HEK293T (cell line): ENCODE measurements around the gene PABPC1L.
"Not testable (repeated sequence)": the region's sequence is repeated elsewhere in the genome, so short reads cannot be mapped to it uniquely, and the experiment has no call there.

Experiments used
- CTCF ChIA-PET: fragments of 350-600 bp; formaldehyde crosslinking; extraction: SDS; loops from one replicate; lab custom pipeline; 2021; ENCODE audit warnings: antibody characterized with exemption, inconsistent platforms; lab: Yijun Ruan, JAX
- POLR2A ChIA-PET: fragments of 350-600 bp; formaldehyde crosslinking; extraction: SDS; loops from one replicate; lab custom pipeline; 2020; ENCODE audit warnings: antibody characterized with exemption, inconsistent platforms; lab: Yijun Ruan, JAX
- DNase-seq: peaks from one replicate; pipeline ENCODE4 v3.0.0; 2012; ENCODE audit warnings: mixed read lengths; ENCODE audit errors: extremely low spot score
- ARNT ChIP-seq: fragments of 450-650 bp; IDR thresholded peaks from 2 replicates; pipeline ENCODE4 v1.6.1; 2017; ENCODE audit warnings: mild to moderate bottlenecking
- BHLHE40 ChIP-seq: fragments of 450-650 bp; IDR thresholded peaks from 2 replicates; pipeline ENCODE4 v1.6.1; 2016; ENCODE audit warnings: mild to moderate bottlenecking, moderate library complexity, borderline replicate concordance
- CTBP1 ChIP-seq: fragments of 450-650 bp; IDR thresholded peaks from 2 replicates; pipeline ENCODE4 v1.6.1; 2016; ENCODE audit warnings: borderline replicate concordance
- ELF4 ChIP-seq: fragments of 450-650 bp; IDR thresholded peaks from 2 replicates; pipeline ENCODE4 v1.6.1; 2017; ENCODE audit warnings: antibody characterized with exemption
- FOXA1 ChIP-seq: fragments of 450-650 bp; IDR thresholded peaks from 2 replicates; pipeline ENCODE4 v1.6.1; 2016; ENCODE audit warnings: mild to moderate bottlenecking
- FOXK2 ChIP-seq: fragments of 450-650 bp; IDR thresholded peaks from 2 replicates; pipeline ENCODE4 v1.6.1; 2016; ENCODE audit warnings: mild to moderate bottlenecking
- FOXM1 ChIP-seq: fragments of 450-650 bp; IDR thresholded peaks from 2 replicates; pipeline ENCODE4 v1.6.1; 2017; ENCODE audit warnings: mild to moderate bottlenecking, borderline replicate concordance
- HDGF ChIP-seq: fragments of 450-650 bp; IDR thresholded peaks from 2 replicates; pipeline ENCODE4 v1.6.1; 2017; ENCODE audit warnings: antibody characterized with exemption, borderline replicate concordance
- L3MBTL2 ChIP-seq: fragments of 450-650 bp; conservative IDR thresholded peaks from 2 replicates; pipeline ENCODE4 v1.6.1; 2016; ENCODE audit warnings: mild to moderate bottlenecking
- LEF1 ChIP-seq: fragments of 450-650 bp; IDR thresholded peaks from 2 replicates; pipeline ENCODE4 v1.6.1; 2017; ENCODE audit warnings: mild to moderate bottlenecking, borderline replicate concordance
- NFRKB ChIP-seq: fragments of 450-650 bp; IDR thresholded peaks from 2 replicates; pipeline ENCODE4 v1.6.1; 2016; ENCODE audit warnings: mild to moderate bottlenecking, moderate library complexity
- PKNOX1 ChIP-seq: fragments of 450-650 bp; IDR thresholded peaks from 2 replicates; pipeline ENCODE4 v1.6.1; 2016
- SP1 ChIP-seq: fragments of 450-650 bp; IDR thresholded peaks from 2 replicates; pipeline ENCODE4 v1.6.1; 2017
- SUZ12 ChIP-seq: fragments of 450-650 bp; IDR thresholded peaks from 2 replicates; pipeline ENCODE4 v1.6.1; 2016; ENCODE audit warnings: mild to moderate bottlenecking
- TARDBP ChIP-seq: fragments of 450-650 bp; IDR thresholded peaks from 2 replicates; pipeline ENCODE4 v1.6.1; 2016
- ZNF384 ChIP-seq: fragments of 450-650 bp; IDR thresholded peaks from 2 replicates; pipeline ENCODE4 v1.6.1; 2016

The PABPC1L gene

GRCh38 chr20:44869471-44869870 lies 40.4 kb upstream of the PABPC1L start:
- ChIA-PET CTCF (interaction anchor here (0.8 to 1.4 kb wide), 2 partner anchors 72 to 588 kb away, joined by 4 read pairs; no protein-coding TSS in a partner anchor), POLR2A (no interaction called here)
- no peak for DNase-seq
- TF ChIP-seq CTBP1 = no peak
- no peak for TF ChIP-seq SP1
- no peak for TF ChIP-seq ELF4
- no peak for TF ChIP-seq HDGF
- TF ChIP-seq BHLHE40 = no peak
- no peak for TF ChIP-seq NFRKB
- no peak for TF ChIP-seq LEF1

GRCh38 chr20:44882360-44882759 lies 27.5 kb upstream of the PABPC1L start:
- CTCF ChIA-PET, POLR2A ChIA-PET, DNase-seq: not testable (repeated sequence)

- ChIA-PET POLR2A (no interaction called here), CTCF (no interaction called here)
Observed at GRCh38 chr20:44883214-44883902, 26.5 kb upstream of the PABPC1L start.

GRCh38 chr20:44884907-44885391 lies 24.9 kb upstream of the PABPC1L start:
- TF ChIP-seq NFRKB (no peak), SUZ12 (no peak), ZNF384 (no peak), CTBP1 (no peak)
- no peak for DNase-seq
- CTCF ChIA-PET = no interaction called here
- POLR2A ChIA-PET = interaction anchor here (0.6 to 1.7 kb wide), 10 partner anchors 10 to 1479 kb away, joined by 3 to 11 read pairs (median 3); partner anchors contain the start of gene PABPC1L

More at GRCh38 chr20:44883214-44883902, 26.5 kb upstream of the PABPC1L start:
- TF ChIP-seq FOXA1 (no peak), PKNOX1 (no peak), ZNF384 (no peak), L3MBTL2 (no peak), SUZ12 (no peak)
- DNase-seq = no peak

- TF ChIP-seq FOXA1 (no peak), ELF4 (peak; percentile 83), PKNOX1 (no peak), TARDBP (no peak), LEF1 (no peak), CTBP1 (no peak), FOXM1 (peak; percentile 25; the same call in 1 of the 2 replicates), SUZ12 (no peak), FOXK2 (no peak), SP1 (no peak), ARNT (no peak)
- ChIA-PET POLR2A (interaction anchor here (0.6 to 1.7 kb wide), 10 partner anchors 11 to 1478 kb away, joined by 3 to 11 read pairs (median 3); partner anchors contain the start of gene PABPC1L), CTCF (no interaction called here)
- DNase-seq = peak; percentile 97
Observed at GRCh38 chr20:44885392-44886265, 24.2 kb upstream of the PABPC1L start, which contains the start of gene YWHAB. TSS of gene YWHAB (plus strand) at chr20:44885705. CDS start at chr20:44901534, 15,829 bp downstream.

- ChIA-PET CTCF (no interaction called here), POLR2A (no interaction called here)
- no peak for TF ChIP-seq NFRKB
- no peak for TF ChIP-seq HDGF
- no peak for TF ChIP-seq SP1
- TF ChIP-seq LEF1 = no peak
- TF ChIP-seq ZNF384 = no peak
- no peak for TF ChIP-seq SUZ12
- no peak for TF ChIP-seq FOXK2
- no peak for TF ChIP-seq ARNT
- TF ChIP-seq BHLHE40 = no peak
- TF ChIP-seq FOXM1 = no peak
- no peak for TF ChIP-seq L3MBTL2
- TF ChIP-seq FOXA1 = no peak
- TF ChIP-seq CTBP1 = no peak
- TF ChIP-seq TARDBP = no peak
- no peak for TF ChIP-seq PKNOX1
- no peak for TF ChIP-seq ELF4
- DNase-seq = no peak
Observed at GRCh38 chr20:44886266-44886651, 23.6 kb upstream of the PABPC1L start.
